Measurements from ENCODE around the gene SLC6A18.
A peak's percentile ranks its signal among the peaks of the same experiment; 100 is the strongest.

SLC6A18 gene

DNA sequence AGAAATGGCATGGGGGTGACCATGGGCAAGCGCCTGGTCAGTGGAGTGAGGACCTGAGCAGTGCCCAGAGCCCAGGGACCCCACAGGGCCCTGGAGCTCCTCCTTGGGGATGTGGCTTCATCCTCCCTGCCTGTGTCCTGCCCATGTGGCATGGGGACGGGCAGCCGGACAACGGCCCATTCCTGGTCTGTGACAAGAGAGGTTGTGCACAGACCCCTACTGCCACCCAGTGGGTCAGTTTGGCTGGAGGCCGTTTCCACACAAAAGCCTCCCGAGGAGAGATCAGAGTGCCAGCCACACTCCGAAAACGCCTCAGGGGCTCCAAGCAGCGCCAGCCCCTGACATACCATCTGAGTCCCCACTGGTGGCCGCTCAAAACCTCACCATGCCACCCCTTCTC is 19.8 kb downstream of the SLC6A18 start:
- H3K27ac ChIP-seq (ENCODE audit: insufficient read depth in 1 of 2, low read depth in 1 of 2, low read length in 2 of 2, poor library complexity in 1 of 2, severe bottlenecking in 2 of 2) = no peak overlapping the region
- POLR2A ChIA-PET = no interaction called here
- DNase-seq = no peak
- no peaks in the 10 kb centered on the region for H3K36me3 ChIP-seq (ENCODE audit: control insufficient read depth in 4 of 4, insufficient read depth in 4 of 4, low read length in 3 of 4)
- peaks cover 0 to 67% (median 15%) of the 10 kb centered on the region in 5 experiments for H3K27me3 ChIP-seq (replicated peaks in 2 of 5; ENCODE audit: control insufficient read depth in 4 of 5, insufficient read depth in 5 of 5, low read length in 4 of 5)
- 61% methylated on average over 9 of the region's 10 CpGs for WGBS (ENCODE audit: insufficient coverage)
- H3K9me3 ChIP-seq (ENCODE audit: control extremely low read depth in 1 of 5, control insufficient read depth in 4 of 5, insufficient read depth in 2 of 5, low read depth in 1 of 5, low read length in 4 of 5) = no peaks in the 10 kb centered on the region
- no peak overlapping the region for H3K4me3 ChIP-seq (ENCODE audit: control insufficient read depth in 1 of 7, extremely low read depth in 1 of 7, insufficient read depth in 4 of 7, low read depth in 2 of 7, low read length in 6 of 7)
- no peaks in the 10 kb centered on the region for H3K4me1 ChIP-seq (ENCODE audit: control extremely low read depth in 1 of 4, control insufficient read depth in 4 of 4, insufficient read depth in 4 of 4, low read length in 3 of 4)
- CTCF ChIA-PET = no interaction called here

DNA sequence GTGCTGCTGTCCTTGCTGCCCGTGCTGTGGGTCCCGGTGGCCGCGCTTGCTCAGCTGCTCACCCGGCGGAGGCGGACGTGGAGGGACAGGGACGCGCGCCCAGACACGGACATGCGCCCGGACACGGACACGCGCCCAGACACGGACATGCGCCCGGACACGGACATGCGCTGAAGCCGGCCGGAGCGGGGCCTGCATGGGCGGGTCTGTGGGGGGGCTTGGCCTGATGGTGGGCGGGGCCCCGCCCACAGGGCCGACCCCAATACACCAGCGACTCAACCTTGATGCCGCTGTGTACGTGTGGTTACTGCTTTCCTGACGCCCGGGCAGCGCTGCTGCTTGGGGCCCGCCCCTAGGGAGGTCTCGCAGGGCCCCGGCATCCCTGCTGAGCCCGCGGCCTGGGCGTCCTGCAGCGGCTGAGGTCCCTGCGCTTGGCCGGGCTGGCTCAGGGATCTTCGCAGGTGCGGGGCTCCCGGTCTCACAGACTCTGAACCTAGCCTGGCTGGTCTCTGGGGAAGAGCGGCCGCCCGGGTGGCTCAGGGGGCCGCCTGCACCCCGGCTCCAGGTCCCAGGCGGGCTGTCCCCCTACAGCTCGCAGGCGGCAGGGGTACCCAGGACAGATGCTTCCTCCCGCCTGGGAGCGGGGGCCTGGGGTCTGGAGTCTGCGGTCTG is 20.9 kb downstream of the SLC6A18 start:
- ChIA-PET POLR2A (no interaction called here), CTCF (no interaction called here)
- DNase-seq = no peak
- H3K27ac ChIP-seq (ENCODE audit: insufficient read depth in 1 of 2, low read depth in 1 of 2, low read length in 2 of 2, poor library complexity in 1 of 2, severe bottlenecking in 2 of 2) = no peak overlapping the region
- no peaks in the 10 kb centered on the region for H3K36me3 ChIP-seq (ENCODE audit: control insufficient read depth in 4 of 4, insufficient read depth in 4 of 4, low read length in 3 of 4)
- no peaks in the 10 kb centered on the region for H3K4me1 ChIP-seq (ENCODE audit: control extremely low read depth in 1 of 4, control insufficient read depth in 4 of 4, insufficient read depth in 4 of 4, low read length in 3 of 4)
- H3K4me3 ChIP-seq (ENCODE audit: control insufficient read depth in 1 of 7, extremely low read depth in 1 of 7, insufficient read depth in 4 of 7, low read depth in 2 of 7, low read length in 6 of 7) = no peak overlapping the region
- H3K9me3 ChIP-seq (ENCODE audit: control extremely low read depth in 1 of 5, control insufficient read depth in 4 of 5, insufficient read depth in 2 of 5, low read depth in 1 of 5, low read length in 4 of 5) = no peaks in the 10 kb centered on the region
- H3K27me3 ChIP-seq (replicated peaks in 2 of 5; ENCODE audit: control insufficient read depth in 4 of 5, insufficient read depth in 5 of 5, low read length in 4 of 5) = peaks cover 0 to 74% (median 13%) of the 10 kb centered on the region in 5 experiments
- 18% methylated on average over 54 of the region's 58 CpGs for WGBS (ENCODE audit: insufficient coverage)

DNA sequence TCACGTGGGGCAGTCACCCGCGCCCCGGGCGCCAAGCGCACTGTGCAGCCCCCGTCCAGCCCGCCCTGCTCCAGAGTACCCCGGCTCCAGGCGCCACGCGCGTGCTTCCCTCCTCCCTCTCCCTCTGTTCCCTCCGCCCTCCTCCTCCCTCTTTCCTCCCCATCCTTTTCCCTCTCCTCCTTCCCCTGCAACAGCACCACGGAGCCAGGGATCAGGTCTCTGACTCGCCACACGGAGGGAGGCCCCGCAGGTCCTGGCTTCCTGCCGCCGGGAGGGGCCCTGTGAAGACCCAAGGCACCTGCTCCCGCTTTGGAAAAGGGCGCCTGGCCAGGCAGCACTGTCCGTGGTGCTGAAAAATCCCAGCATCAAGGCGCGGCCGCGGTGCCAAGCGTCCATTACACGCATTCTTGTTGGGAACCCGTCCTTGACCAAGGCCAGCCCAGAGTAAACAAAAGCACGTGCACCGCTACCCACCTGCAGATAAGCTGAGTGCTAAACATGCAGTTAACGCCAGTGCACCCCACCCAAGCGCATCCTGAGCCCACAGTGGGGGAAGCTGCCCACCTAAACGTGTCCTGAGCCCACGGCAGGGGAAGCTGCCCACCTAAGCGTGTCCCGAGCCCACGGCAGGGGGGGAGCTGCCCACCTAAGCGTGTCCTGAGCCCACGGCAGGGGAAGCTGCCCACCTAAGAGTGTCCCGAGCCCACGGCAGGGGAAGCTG is 21.7 kb downstream of the SLC6A18 start:
- ChIA-PET CTCF (no interaction called here), POLR2A (interaction anchor here (0.5 kb wide), 1 partner anchor 10 kb away, joined by 6 read pairs; no protein-coding TSS in a partner anchor)
- DNase-seq = peak; percentile 7 to 48 (median 41)
- no peaks in the 10 kb centered on the region for H3K9me3 ChIP-seq (ENCODE audit: control extremely low read depth in 1 of 5, control insufficient read depth in 4 of 5, insufficient read depth in 2 of 5, low read depth in 1 of 5, low read length in 4 of 5)
- no peak overlapping the region for H3K4me3 ChIP-seq (ENCODE audit: control insufficient read depth in 1 of 7, extremely low read depth in 1 of 7, insufficient read depth in 4 of 7, low read depth in 2 of 7, low read length in 6 of 7)
- no peaks in the 10 kb centered on the region for H3K4me1 ChIP-seq (ENCODE audit: control extremely low read depth in 1 of 4, control insufficient read depth in 4 of 4, insufficient read depth in 4 of 4, low read length in 3 of 4)
- WGBS (ENCODE audit: insufficient coverage) = 27% methylated on average over 35 of the region's 43 CpGs
- H3K36me3 ChIP-seq (ENCODE audit: control insufficient read depth in 4 of 4, insufficient read depth in 4 of 4, low read length in 3 of 4) = no peaks in the 10 kb centered on the region
- H3K27me3 ChIP-seq (replicated peaks in 2 of 5; ENCODE audit: control insufficient read depth in 4 of 5, insufficient read depth in 5 of 5, low read length in 4 of 5) = peaks cover 0 to 74% (median 13%) of the 10 kb centered on the region in 5 experiments
- H3K27ac ChIP-seq (ENCODE audit: insufficient read depth in 1 of 2, low read depth in 1 of 2, low read length in 2 of 2, poor library complexity in 1 of 2, severe bottlenecking in 2 of 2) = no peak overlapping the region

DNA sequence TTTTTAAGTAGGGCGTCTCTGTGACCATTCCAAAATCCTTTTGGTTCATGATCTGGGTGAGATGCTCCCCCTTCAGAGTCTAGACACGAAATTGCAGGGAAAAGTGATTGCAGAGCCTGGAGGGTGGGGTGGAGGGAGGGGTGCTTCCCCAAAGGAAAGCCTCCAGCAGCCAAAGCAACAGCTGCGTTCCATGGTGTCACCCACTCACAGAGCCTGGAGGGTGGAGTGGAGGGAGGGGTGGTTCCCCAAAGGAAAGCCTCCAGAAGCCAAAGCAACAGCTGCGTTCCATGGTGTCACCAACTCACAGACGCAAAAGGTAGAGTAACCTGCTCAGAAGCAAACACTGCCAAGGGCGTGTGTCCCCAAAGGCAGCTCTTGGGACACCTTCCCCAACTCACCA is 22.6 kb downstream of the SLC6A18 start:
- ChIA-PET CTCF (no interaction called here), POLR2A (interaction anchor here (0.5 kb wide), 1 partner anchor 9 kb away, joined by 6 read pairs; no protein-coding TSS in a partner anchor)
- Histone ChIP-seq H3K27ac (ENCODE audit: insufficient read depth in 1 of 2, low read depth in 1 of 2, low read length in 2 of 2, poor library complexity in 1 of 2, severe bottlenecking in 2 of 2) (no peak overlapping the region), H3K9me3 (ENCODE audit: control extremely low read depth in 1 of 5, control insufficient read depth in 4 of 5, insufficient read depth in 2 of 5, low read depth in 1 of 5, low read length in 4 of 5) (no peaks in the 10 kb centered on the region), H3K4me3 (ENCODE audit: control insufficient read depth in 1 of 7, extremely low read depth in 1 of 7, insufficient read depth in 4 of 7, low read depth in 2 of 7, low read length in 6 of 7) (no peak overlapping the region), H3K4me1 (ENCODE audit: control extremely low read depth in 1 of 4, control insufficient read depth in 4 of 4, insufficient read depth in 4 of 4, low read length in 3 of 4) (no peaks in the 10 kb centered on the region), H3K36me3 (ENCODE audit: control insufficient read depth in 4 of 4, insufficient read depth in 4 of 4, low read length in 3 of 4) (no peaks in the 10 kb centered on the region), H3K27me3 (replicated peaks in 2 of 5; ENCODE audit: control insufficient read depth in 4 of 5, insufficient read depth in 5 of 5, low read length in 4 of 5) (peaks cover 0 to 70% (median 13%) of the 10 kb centered on the region in 5 experiments)
- no peak for DNase-seq
- WGBS (ENCODE audit: insufficient coverage) = 82% methylated on average over 5 of the region's 6 CpGs

DNA sequence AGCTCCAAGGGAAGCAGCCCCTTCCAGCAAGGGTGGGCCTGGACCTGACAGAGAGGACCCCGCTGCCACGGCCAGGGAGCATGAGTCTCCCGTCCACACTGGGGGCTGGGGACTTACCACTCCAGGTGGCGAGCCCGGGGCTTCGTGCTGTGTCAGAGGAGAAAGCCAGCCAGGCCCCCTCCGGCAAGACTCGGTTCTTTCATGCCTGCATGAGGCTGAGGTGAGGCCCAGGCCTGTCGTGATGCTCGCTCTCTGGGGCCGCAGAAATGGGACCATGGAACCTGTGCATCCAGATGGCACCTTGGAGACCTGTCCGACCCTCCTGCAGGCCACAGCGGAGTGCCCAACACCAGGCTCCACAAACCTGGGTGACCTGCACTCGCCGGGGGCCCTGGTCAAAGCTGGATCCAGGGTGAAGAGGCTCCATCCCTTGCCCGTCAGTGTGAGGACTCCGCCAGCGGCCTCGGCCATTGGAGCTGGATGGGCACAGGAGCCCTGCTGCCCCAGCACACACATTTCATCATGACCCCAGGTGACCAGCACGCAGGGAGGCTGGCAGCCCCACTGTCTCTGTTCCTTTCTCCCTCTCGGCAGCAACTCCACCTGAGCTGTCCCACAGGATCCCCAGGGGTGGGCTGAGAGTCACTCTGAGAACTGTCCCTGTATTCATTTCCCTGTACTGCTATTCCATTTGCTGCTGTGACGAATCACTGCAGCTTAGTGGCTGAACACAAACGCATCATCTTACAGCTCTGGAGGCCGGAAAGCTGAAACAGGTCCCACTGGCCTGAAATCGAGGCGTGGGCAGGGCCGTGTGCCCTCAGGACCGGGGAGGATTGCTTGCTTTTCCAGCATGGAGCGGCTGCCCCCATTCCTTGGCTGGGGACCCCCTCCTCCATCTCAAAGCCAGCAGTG is 24.4 kb downstream of the SLC6A18 start:
- H3K4me3 ChIP-seq (ENCODE audit: control insufficient read depth in 1 of 7, extremely low read depth in 1 of 7, insufficient read depth in 4 of 7, low read depth in 2 of 7, low read length in 6 of 7) = no peak overlapping the region
- ChIA-PET CTCF (no interaction called here), POLR2A (no interaction called here)
- no peaks in the 10 kb centered on the region for H3K9me3 ChIP-seq (ENCODE audit: control extremely low read depth in 1 of 5, control insufficient read depth in 4 of 5, insufficient read depth in 2 of 5, low read depth in 1 of 5, low read length in 4 of 5)
- peaks cover 0 to 53% (median 6%) of the 10 kb centered on the region in 5 experiments for H3K27me3 ChIP-seq (replicated peaks in 2 of 5; ENCODE audit: control insufficient read depth in 4 of 5, insufficient read depth in 5 of 5, low read length in 4 of 5)
- WGBS (ENCODE audit: insufficient coverage) = 88% methylated on average over 26 of the region's 29 CpGs
- no peak for DNase-seq
- H3K36me3 ChIP-seq (ENCODE audit: control insufficient read depth in 4 of 4, insufficient read depth in 4 of 4, low read length in 3 of 4) = no peaks in the 10 kb centered on the region
- H3K27ac ChIP-seq (ENCODE audit: insufficient read depth in 1 of 2, low read depth in 1 of 2, low read length in 2 of 2, poor library complexity in 1 of 2, severe bottlenecking in 2 of 2) = no peak overlapping the region
- no peaks in the 10 kb centered on the region for H3K4me1 ChIP-seq (ENCODE audit: control extremely low read depth in 1 of 4, control insufficient read depth in 4 of 4, insufficient read depth in 4 of 4, low read length in 3 of 4)

DNA sequence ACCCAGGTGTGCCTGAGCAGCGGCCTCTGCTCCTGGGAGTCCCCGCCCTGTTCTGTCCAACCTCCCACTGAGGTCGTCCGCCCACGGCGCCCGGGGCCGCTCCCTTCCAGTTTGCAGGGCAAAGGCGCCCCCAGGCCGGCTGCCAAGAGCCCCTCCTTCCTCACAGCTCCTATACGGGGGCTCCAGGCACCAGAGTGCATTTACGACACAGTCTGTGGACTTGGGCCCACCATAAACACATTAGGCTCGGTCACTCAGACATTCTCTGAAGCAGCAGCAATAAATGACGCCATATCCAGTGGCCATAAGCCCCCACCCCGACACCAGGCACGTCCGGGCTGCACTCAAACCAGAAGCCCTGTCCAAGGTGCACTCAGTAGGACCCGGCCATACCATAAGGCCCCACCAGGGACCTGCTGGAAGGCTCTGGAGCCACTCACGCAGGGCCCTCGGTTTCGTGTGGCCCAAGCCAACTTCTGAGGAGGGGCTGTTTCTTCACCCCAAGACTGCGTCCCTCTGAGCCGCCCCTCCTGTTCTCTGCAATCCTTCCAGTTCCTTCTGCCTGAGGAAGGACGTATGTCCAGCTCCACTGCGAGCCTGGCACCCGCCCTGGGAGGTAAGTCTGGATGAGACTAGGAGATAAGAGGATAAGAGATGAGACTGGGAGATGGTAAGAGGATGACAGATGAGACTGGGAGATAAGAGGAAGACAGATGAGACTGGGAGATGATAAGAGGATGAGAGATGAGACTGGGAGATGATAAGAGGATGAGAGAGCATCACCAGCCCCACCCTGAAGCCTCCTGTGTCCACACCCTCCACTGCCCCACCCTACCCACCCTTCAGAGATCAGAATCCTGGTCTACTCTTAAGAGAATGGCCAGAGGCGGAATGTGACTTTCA is 26.7 kb downstream of the SLC6A18 start:
- no peaks in the 10 kb centered on the region for H3K9me3 ChIP-seq (ENCODE audit: control extremely low read depth in 1 of 5, control insufficient read depth in 4 of 5, insufficient read depth in 2 of 5, low read depth in 1 of 5, low read length in 4 of 5)
- H3K4me1 ChIP-seq (ENCODE audit: control extremely low read depth in 1 of 4, control insufficient read depth in 4 of 4, insufficient read depth in 4 of 4, low read length in 3 of 4) = no peaks in the 10 kb centered on the region
- WGBS (ENCODE audit: insufficient coverage) = 73% methylated on average over 27 of the region's 27 CpGs
- no peak overlapping the region for H3K4me3 ChIP-seq (ENCODE audit: control insufficient read depth in 1 of 7, extremely low read depth in 1 of 7, insufficient read depth in 4 of 7, low read depth in 2 of 7, low read length in 6 of 7)
- H3K27ac ChIP-seq (ENCODE audit: insufficient read depth in 1 of 2, low read depth in 1 of 2, low read length in 2 of 2, poor library complexity in 1 of 2, severe bottlenecking in 2 of 2) = no peak overlapping the region
- DNase-seq = no peak
- CTCF ChIA-PET = no interaction called here
- H3K27me3 ChIP-seq (replicated peaks in 2 of 5; ENCODE audit: control insufficient read depth in 4 of 5, insufficient read depth in 5 of 5, low read length in 4 of 5) = peaks cover 0 to 30% (median 3%) of the 10 kb centered on the region in 5 experiments
- POLR2A ChIA-PET = no interaction called here
- no peaks in the 10 kb centered on the region for H3K36me3 ChIP-seq (ENCODE audit: control insufficient read depth in 4 of 4, insufficient read depth in 4 of 4, low read length in 3 of 4)
